Chondrocyte (in vitro differentiated cells): Measurements from ENCODE around the gene ARMC9. TPM values are rescaled to one million over a fixed set of nuclear protein-coding genes. Genes with fewer than 3 reads are reported as not detected.

ENCODE experiments used
- DNase-seq: peaks from one replicate; pipeline ENCODE4 v3.0.0; 2021; ENCODE audit warnings: mixed read lengths, low spot score
- H3K27ac Mint-ChIP-seq: one replicate; pipeline ENCODE4 v1.8.0; 2021; ENCODE audit warnings: mild to moderate bottlenecking, moderate library complexity, mixed read lengths; ENCODE audit not compliant: unreplicated experiment
- H3K27me3 Mint-ChIP-seq: 2 replicates; pipeline ENCODE4 v1.8.0; 2021; ENCODE audit warnings: low read depth, mixed read lengths
- H3K36me3 Mint-ChIP-seq: 2 replicates; pipeline ENCODE4 v1.8.0; 2021; ENCODE audit warnings: low read depth, mixed read lengths
- H3K4me1 Mint-ChIP-seq: 2 replicates; pipeline ENCODE4 v1.8.0; 2021; ENCODE audit warnings: low read depth, mild to moderate bottlenecking, mixed read lengths
- H3K4me3 Mint-ChIP-seq: one replicate; pipeline ENCODE4 v1.8.0; 2021; ENCODE audit warnings: mild to moderate bottlenecking, moderate library complexity, mixed read lengths; ENCODE audit not compliant: unreplicated experiment
- H3K9me3 Mint-ChIP-seq: 2 replicates; pipeline ENCODE4 v1.8.0; 2021; ENCODE audit warnings: low read depth, mixed read lengths
- CTCF ChIP-seq: fragments of 200-600 bp; sonication (generic); IDR thresholded peaks from 2 replicates; pipeline ENCODE4 v1.5.0; 2021; ENCODE audit warnings: antibody characterized with exemption, mild to moderate bottlenecking, moderate library complexity
- total RNA-seq: library from RNA; stranded (reverse); gene quantifications from 3 replicates; pipeline ENCODE4 v1.2.1, GENCODE V29; 2021

Gene ARMC9
- total RNA-seq, 1 donor from 2014 or later, result 188 TPM

- Mint-ChIP-seq H3K36me3 (peaks cover 7% of the 10 kb centered on the region), H3K27ac (no peak overlapping the region), H3K27me3 (no peaks in the 10 kb centered on the region), H3K4me1 (peaks cover 13% of the 10 kb centered on the region), H3K9me3 (no peaks in the 10 kb centered on the region), H3K4me3 (no peak overlapping the region)
- TF ChIP-seq CTCF, result no peak
- no peak for DNase-seq
Observed at GRCh38 chr2:231353469-231353868, 155.0 kb downstream of the ARMC9 start.

- no peaks in the 10 kb centered on the region for H3K27me3 Mint-ChIP-seq
- peaks cover under 1% of the 10 kb centered on the region for H3K36me3 Mint-ChIP-seq
- no peaks in the 10 kb centered on the region for H3K9me3 Mint-ChIP-seq
- H3K27ac Mint-ChIP-seq, result peak overlapping the region; percentile 30
- peaks cover 8% of the 10 kb centered on the region for H3K4me1 Mint-ChIP-seq
- TF ChIP-seq CTCF, result no peak
- no peak overlapping the region for H3K4me3 Mint-ChIP-seq
- DNase-seq, result peak; percentile 36
Observed at GRCh38 chr2:231355508-231356465, 157.4 kb downstream of the ARMC9 start.

GRCh38 chr2:231356466-231356844 is 158.0 kb downstream of the ARMC9 start:
- DNase-seq, result no peak

GRCh38 chr2:231357048-231357447 is 158.6 kb downstream of the ARMC9 start:
- Mint-ChIP-seq H3K4me1 (peaks cover 8% of the 10 kb centered on the region), H3K9me3 (no peaks in the 10 kb centered on the region), H3K36me3 (peaks cover 7% of the 10 kb centered on the region), H3K4me3 (no peak overlapping the region), H3K27me3 (no peaks in the 10 kb centered on the region), H3K27ac (no peak overlapping the region)
- DNase-seq, result peak; percentile 75
- TF ChIP-seq CTCF, result no peak

More at GRCh38 chr2:231356466-231356844, 158.0 kb downstream of the ARMC9 start:
- TF ChIP-seq CTCF, result no peak
- H3K27me3 Mint-ChIP-seq, result no peaks in the 10 kb centered on the region
- H3K9me3 Mint-ChIP-seq, result no peaks in the 10 kb centered on the region
- no peak overlapping the region for H3K27ac Mint-ChIP-seq
- H3K4me1 Mint-ChIP-seq, result peaks cover 8% of the 10 kb centered on the region
- no peak overlapping the region for H3K4me3 Mint-ChIP-seq
- H3K36me3 Mint-ChIP-seq, result peaks cover 4% of the 10 kb centered on the region

- Mint-ChIP-seq H3K4me1 (peaks cover 8% of the 10 kb centered on the region), H3K27me3 (no peaks in the 10 kb centered on the region), H3K4me3 (no peak overlapping the region), H3K27ac (peak overlapping the region; percentile 12), H3K36me3 (peaks cover 11% of the 10 kb centered on the region), H3K9me3 (no peaks in the 10 kb centered on the region)
- DNase-seq, result no peak
- TF ChIP-seq CTCF, result no peak
Observed at GRCh38 chr2:231357931-231358330, 159.5 kb downstream of the ARMC9 start.
